HepG2 (cell line): ENCODE results near the gene MXD3. TPM values are rescaled to one million over a fixed set of nuclear protein-coding genes. Genes with fewer than 3 reads are reported as not detected.

Source experiments
- ATAC-seq: fragments of 200-7000 bp; cut with Tn5 transposase; 3 replicates; pipeline ENCODE4 v1.9.1; 2020; ENCODE audit warnings: mild to moderate bottlenecking, moderate library complexity
- BruUV-seq: library from RNA; stranded (reverse); fragments of 400-500 nt; replicated peaks from 2 replicates; lab custom pipeline; 2021; lab: Mats Ljungman, UMichigan
- CTCF ChIA-PET: fragments of 300-600 bp; formaldehyde crosslinking; extraction: SDS; loops from one replicate; lab custom pipeline; 2021; ENCODE audit warnings: low total read pairs, inconsistent platforms, low intra/inter-chr PET ratio; lab: Yijun Ruan, JAX
- POLR2A ChIA-PET: fragments of 350-600 bp; sonication (Branson Sonifier 250); formaldehyde crosslinking; loops from one replicate; lab custom pipeline; 2020; ENCODE audit warnings: antibody characterized with exemption, inconsistent platforms; lab: Yijun Ruan, JAX
- DNase-seq: peaks from one replicate; pipeline ENCODE4 v3.0.0-alpha.2; 2015; ENCODE audit warnings: low spot score
- FAIRE-seq: peaks from 3 replicates; lab custom pipeline; 2011; peaks lifted over from hg19 to GRCh38; lab: Jason Lieb, UNC
- H2AFZ ChIP-seq: one replicate; pipeline ENCODE4 v1.6.1; 2011; ENCODE audit warnings: low read length, inconsistent platforms
- H3K27ac ChIP-seq: fragments of 300-600 bp; 3 replicates; pipeline ENCODE4 v1.8.0; 2011; ENCODE audit warnings: mixed run types, mild to moderate bottlenecking, mixed read lengths, low read length, inconsistent platforms; ENCODE audit not compliant: insufficient read depth; ENCODE audit errors: extremely low read length
- H3K27me3 ChIP-seq, 2 experiments: fragments of 200-600 bp in 1 of 2; 2 replicates in 1 of 2; 3 replicates in 1 of 2; pipeline versions ENCODE4 v1.6.0 to v1.8.0; 2011; ENCODE audit warnings: low read length in 2 of 2, mild to moderate bottlenecking in 2 of 2, moderate library complexity in 2 of 2, inconsistent platforms in 1 of 2; ENCODE audit not compliant: insufficient read depth in 2 of 2, control insufficient read depth in 1 of 2
- H3K36me3 ChIP-seq, 2 experiments: fragments of 200-600 bp in 1 of 2; replicated peaks in 1 of 2; 2 replicates in 1 of 2; 3 replicates in 1 of 2; pipeline versions ENCODE4 v1.5.1 to v1.8.0; 2011; ENCODE audit warnings: low read length in 2 of 2, inconsistent platforms in 1 of 2; ENCODE audit not compliant: insufficient read depth in 2 of 2, control insufficient read depth in 1 of 2
- H3K4me1 ChIP-seq: 2 replicates; pipeline ENCODE4 v1.5.1; 2012; ENCODE audit warnings: low read length, inconsistent platforms; ENCODE audit not compliant: insufficient read depth
- H3K4me2 ChIP-seq: 2 replicates; pipeline ENCODE4 v1.6.0; 2011; ENCODE audit warnings: low read depth, low read length, inconsistent platforms
- H3K4me3 ChIP-seq, 3 experiments: fragments of 200-600 bp in 1 of 3; sonication (generic), shearing (Covaris generic) in 1 of 3; replicated peaks in 1 of 3; 2 replicates each; pipeline ENCODE4 v1.5.1; 2011 to 2016; ENCODE audit warnings: low read length in 3 of 3, inconsistent platforms in 2 of 3, low read depth in 2 of 3, mild to moderate bottlenecking in 2 of 3, control low read depth in 1 of 3, mixed read lengths in 1 of 3; ENCODE audit not compliant: insufficient read depth in 1 of 3
- H3K79me2 ChIP-seq: one replicate; pipeline ENCODE4 v1.6.1; 2011; ENCODE audit warnings: low read length, inconsistent platforms; ENCODE audit not compliant: insufficient read depth
- H3K9ac ChIP-seq: 2 replicates; pipeline ENCODE4 v1.6.0; 2011; ENCODE audit warnings: mild to moderate bottlenecking, low read depth, low read length, inconsistent platforms; ENCODE audit not compliant: insufficient read depth
- H3K9me3 ChIP-seq: 2 replicates; pipeline ENCODE4 v1.5.1; 2012; ENCODE audit warnings: mild to moderate bottlenecking, low read length
- H4K20me1 ChIP-seq: 2 replicates; pipeline ENCODE4 v1.6.0; 2011; ENCODE audit warnings: inconsistent platforms, mild to moderate bottlenecking, low read length, moderate library complexity; ENCODE audit not compliant: insufficient read depth
- ATAD3A ChIP-seq: sonication (generic); formaldehyde crosslinking; IDR thresholded peaks from 2 replicates; pipeline ENCODE4 v1.4.0; 2020; ENCODE audit warnings: missing genetic modification reagents
- HMG20B ChIP-seq: conservative IDR thresholded peaks from 2 replicates; pipeline ENCODE4 v1.6.1; 2016; ENCODE audit warnings: missing genetic modification reagents, missing compliant biosample characterization
- HMGA1 ChIP-seq: sonication (generic); formaldehyde crosslinking; conservative IDR thresholded peaks from 2 replicates; pipeline ENCODE4 v1.4.0; 2020; ENCODE audit warnings: missing genetic modification reagents
- JUNB ChIP-seq: sonication (generic); formaldehyde crosslinking; IDR thresholded peaks from 2 replicates; pipeline ENCODE4 v1.8.0; 2022; ENCODE audit warnings: missing genetic modification reagents, mild to moderate bottlenecking, borderline replicate concordance
- NFYC ChIP-seq: IDR thresholded peaks from 2 replicates; pipeline ENCODE4 v1.6.1; 2016; ENCODE audit warnings: missing genetic modification reagents, missing compliant biosample characterization
- RCOR2 ChIP-seq: IDR thresholded peaks from 2 replicates; pipeline ENCODE4 v1.6.1; 2016; ENCODE audit warnings: missing biosample characterization, missing genetic modification reagents
- SMARCC2 ChIP-seq: fragments of 450-650 bp; IDR thresholded peaks from 2 replicates; pipeline ENCODE4 v1.6.1; 2017; ENCODE audit warnings: antibody characterized with exemption, mild to moderate bottlenecking
- TCF7L2 ChIP-seq: IDR thresholded peaks from 2 replicates; pipeline ENCODE4 v1.6.1; 2011; ENCODE audit warnings: mild to moderate bottlenecking, low read depth, low read length, moderate library complexity
- U2AF2 ChIP-seq: fragments of 200-400 bp; formaldehyde crosslinking; IDR thresholded peaks from 2 replicates; pipeline ENCODE4 v1.6.1; 2017; ENCODE audit warnings: low read depth, mild to moderate bottlenecking, low read length
- ZNF24 ChIP-seq: fragments of 450-650 bp; IDR thresholded peaks from 2 replicates; pipeline ENCODE4 v1.6.1; 2017; ENCODE audit warnings: antibody characterized with exemption, mild to moderate bottlenecking
- ZNF510 ChIP-seq: sonication (generic); formaldehyde crosslinking; IDR thresholded peaks from 2 replicates; pipeline ENCODE4 v1.4.0; 2020; ENCODE audit warnings: low read depth, mild to moderate bottlenecking, missing genetic modification reagents
- ZNF720 ChIP-seq: sonication (generic); formaldehyde crosslinking; IDR thresholded peaks from 2 replicates; pipeline ENCODE4 v1.4.0; 2020; ENCODE audit warnings: missing genetic modification reagents
- ZNF816 ChIP-seq: sonication (generic); formaldehyde crosslinking; IDR thresholded peaks from 2 replicates; pipeline ENCODE4 v1.8.0; 2022; ENCODE audit warnings: missing genetic modification reagents, mild to moderate bottlenecking, borderline replicate concordance
- ZNF83 ChIP-seq: sonication (generic); formaldehyde crosslinking; IDR thresholded peaks from 2 replicates; pipeline ENCODE4 v1.4.0; 2020; ENCODE audit warnings: missing genetic modification reagents, mild to moderate bottlenecking, borderline replicate concordance
- ZSCAN29 ChIP-seq: sonication (generic); formaldehyde crosslinking; conservative IDR thresholded peaks from 2 replicates; pipeline ENCODE4 v1.4.0; 2020; ENCODE audit warnings: mild to moderate bottlenecking, missing genetic modification reagents
- WGBS: methylation state at CpG from one replicate; pipeline ENCODE4 v1.1.6; 2017; ENCODE audit warnings: low lambda C conversion rate; 5-methylcytosine and 5-hydroxymethylcytosine counted together
- in situ Hi-C: cut with HindIII; loops from 2 replicates; pipeline ENCODE4 v1.10.0; 2017; ENCODE audit warnings: low pct_unique_long_range_greater_than_20kb; ENCODE audit not compliant: extremely low pct_ligation_motif_present
- intact Hi-C: fragments of 100-400 bp; cut with micrococcal nuclease; formaldehyde crosslinking; loops from one replicate; pipeline ENCODE4 v1.10.0; 2022; ENCODE audit not compliant: unreplicated experiment
- polyA plus RNA-seq, 8 experiments: library from polyadenylated mRNA; depleted of rRNA in 3 of 8; stranded (reverse) in 7 of 8; unstranded in 1 of 8; fragments of >200 nt; fragmentation: Illumina TruSeq in 4 of 8; extraction: Trizol in 4 of 8; gene quantifications; 2 replicates each; pipeline versions ENCODE4 v1.2.1 to v1.2.3, GENCODE V29; 2011 to 2016; ENCODE audit warnings: low read depth in 4 of 8, missing spikeins in 1 of 8, mixed read lengths in 1 of 8; ENCODE audit not compliant: insufficient read depth in 1 of 8
- total RNA-seq, 5 experiments: library from RNA; depleted of rRNA; stranded (reverse); fragments of >200 nt; fragmentation: Illumina TruSeq; extraction: Trizol; gene quantifications; 2 replicates each; pipeline ENCODE4 v1.2.3, GENCODE V29; 2016; ENCODE audit warnings: low read depth in 1 of 5
- TF ChIP-seq, protein P1 (sequence below): sonication (generic); formaldehyde crosslinking; IDR thresholded peaks from 2 replicates; pipeline ENCODE4 v1.9.0; 2022; ENCODE audit warnings: missing genetic modification reagents, mild to moderate bottlenecking, borderline replicate concordance
- TF ChIP-seq, protein P2 (sequence below): sonication (generic); formaldehyde crosslinking; IDR thresholded peaks from 2 replicates; pipeline ENCODE4 v1.4.0; 2020; ENCODE audit warnings: missing genetic modification reagents, mild to moderate bottlenecking, borderline replicate concordance
- TF ChIP-seq, protein P3 (sequence below): sonication (generic); formaldehyde crosslinking; IDR thresholded peaks from 2 replicates; pipeline ENCODE4 v1.5.0; 2020; ENCODE audit warnings: missing genetic modification reagents
- TF ChIP-seq, protein P4 (sequence below): sonication (generic); formaldehyde crosslinking; IDR thresholded peaks from 2 replicates; pipeline ENCODE4 v1.8.0; 2022; ENCODE audit warnings: missing genetic modification reagents, low read depth, mild to moderate bottlenecking, borderline replicate concordance

Gene MXD3
- total and polyA plus RNA-seq, 2 of the 13 experiments (the other 11 are each of a cell fraction or from before 2014, with no cell fraction given): 10.5 to 12.8 TPM

GRCh38 chr5:177357146-177357458, 45.4 kb upstream of the MXD3 start:
- ChIA-PET POLR2A (interaction anchor here (1.6 to 6.5 kb wide), 2 partner anchors 9 to 22 kb away, joined by 12 to 77 read pairs; no protein-coding TSS in a partner anchor), CTCF (no interaction called here)
- Histone ChIP-seq H3K4me2 (no peak overlapping the region), H3K4me3 (no peak overlapping the region), H3K36me3 (no peaks in the 10 kb centered on the region), H3K79me2 (no peaks in the 10 kb centered on the region), H3K9ac (no peak overlapping the region), H2AFZ (no peak overlapping the region), H3K4me1 (peaks cover 98% of the 10 kb centered on the region), H3K27ac (no peak overlapping the region), H3K27me3 (peaks cover 0 to 18% of the 10 kb centered on the region in 2 experiments; a peak in 4 of 5 replicates), H4K20me1 (no peaks in the 10 kb centered on the region), H3K9me3 (no peaks in the 10 kb centered on the region)
- no peak for DNase-seq
- in situ Hi-C loops (loop anchor here (25.0 kb wide), 1 partner anchor 820 kb away; the partner anchor contains the start of genes CDHR2 and RNF44), intact Hi-C loops (no loop called here)
- FAIRE-seq: no peak
- WGBS: 85% methylated on average over 5 of the region's 5 CpGs
- BruUV-seq: no TSS peak
- ATAC-seq: no peak
- TF ChIP-seq JUNB (CRISPR knock-in tag): no peak
- no peak for TF ChIP-seq HMGA1
- no peak for TF ChIP-seq HMG20B (CRISPR knock-in tag)
- TF ChIP-seq TCF7L2: no peak
- TF ChIP-seq ZNF83 (CRISPR knock-in tag): no peak
- no peak for TF ChIP-seq ZNF816 (CRISPR knock-in tag)
- no peak for TF ChIP-seq RCOR2 (CRISPR knock-in tag)
- TF ChIP-seq, protein P1, sequence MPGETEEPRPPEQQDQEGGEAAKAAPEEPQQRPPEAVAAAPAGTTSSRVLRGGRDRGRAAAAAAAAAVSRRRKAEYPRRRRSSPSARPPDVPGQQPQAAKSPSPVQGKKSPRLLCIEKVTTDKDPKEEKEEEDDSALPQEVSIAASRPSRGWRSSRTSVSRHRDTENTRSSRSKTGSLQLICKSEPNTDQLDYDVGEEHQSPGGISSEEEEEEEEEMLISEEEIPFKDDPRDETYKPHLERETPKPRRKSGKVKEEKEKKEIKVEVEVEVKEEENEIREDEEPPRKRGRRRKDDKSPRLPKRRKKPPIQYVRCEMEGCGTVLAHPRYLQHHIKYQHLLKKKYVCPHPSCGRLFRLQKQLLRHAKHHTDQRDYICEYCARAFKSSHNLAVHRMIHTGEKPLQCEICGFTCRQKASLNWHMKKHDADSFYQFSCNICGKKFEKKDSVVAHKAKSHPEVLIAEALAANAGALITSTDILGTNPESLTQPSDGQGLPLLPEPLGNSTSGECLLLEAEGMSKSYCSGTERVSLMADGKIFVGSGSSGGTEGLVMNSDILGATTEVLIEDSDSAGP (CRISPR knock-in tag): no peak
- TF ChIP-seq ATAD3A: no peak
- TF ChIP-seq, protein P2, sequence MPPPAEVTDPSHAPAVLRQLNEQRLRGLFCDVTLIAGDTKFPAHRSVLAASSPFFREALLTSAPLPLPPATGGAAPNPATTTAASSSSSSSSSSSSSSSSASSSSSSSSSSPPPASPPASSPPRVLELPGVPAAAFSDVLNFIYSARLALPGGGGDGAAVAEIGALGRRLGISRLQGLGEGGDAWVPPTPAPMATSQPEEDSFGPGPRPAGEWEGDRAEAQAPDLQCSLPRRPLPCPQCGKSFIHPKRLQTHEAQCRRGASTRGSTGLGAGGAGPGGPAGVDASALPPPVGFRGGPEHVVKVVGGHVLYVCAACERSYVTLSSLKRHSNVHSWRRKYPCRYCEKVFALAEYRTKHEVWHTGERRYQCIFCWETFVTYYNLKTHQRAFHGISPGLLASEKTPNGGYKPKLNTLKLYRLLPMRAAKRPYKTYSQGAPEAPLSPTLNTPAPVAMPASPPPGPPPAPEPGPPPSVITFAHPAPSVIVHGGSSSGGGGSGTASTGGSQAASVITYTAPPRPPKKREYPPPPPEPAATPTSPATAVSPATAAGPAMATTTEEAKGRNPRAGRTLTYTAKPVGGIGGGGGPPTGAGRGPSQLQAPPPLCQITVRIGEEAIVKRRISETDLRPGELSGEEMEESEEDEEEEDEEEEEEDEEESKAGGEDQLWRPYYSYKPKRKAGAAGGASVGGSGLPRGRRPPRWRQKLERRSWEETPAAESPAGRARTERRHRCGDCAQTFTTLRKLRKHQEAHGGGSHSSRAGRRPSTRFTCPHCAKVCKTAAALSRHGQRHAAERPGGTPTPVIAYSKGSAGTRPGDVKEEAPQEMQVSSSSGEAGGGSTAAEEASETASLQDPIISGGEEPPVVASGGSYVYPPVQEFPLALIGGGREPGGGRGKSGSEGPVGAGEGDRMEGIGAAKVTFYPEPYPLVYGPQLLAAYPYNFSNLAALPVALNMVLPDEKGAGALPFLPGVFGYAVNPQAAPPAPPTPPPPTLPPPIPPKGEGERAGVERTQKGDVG (CRISPR knock-in tag): no peak
- no peak for TF ChIP-seq NFYC
- TF ChIP-seq, protein P3, sequence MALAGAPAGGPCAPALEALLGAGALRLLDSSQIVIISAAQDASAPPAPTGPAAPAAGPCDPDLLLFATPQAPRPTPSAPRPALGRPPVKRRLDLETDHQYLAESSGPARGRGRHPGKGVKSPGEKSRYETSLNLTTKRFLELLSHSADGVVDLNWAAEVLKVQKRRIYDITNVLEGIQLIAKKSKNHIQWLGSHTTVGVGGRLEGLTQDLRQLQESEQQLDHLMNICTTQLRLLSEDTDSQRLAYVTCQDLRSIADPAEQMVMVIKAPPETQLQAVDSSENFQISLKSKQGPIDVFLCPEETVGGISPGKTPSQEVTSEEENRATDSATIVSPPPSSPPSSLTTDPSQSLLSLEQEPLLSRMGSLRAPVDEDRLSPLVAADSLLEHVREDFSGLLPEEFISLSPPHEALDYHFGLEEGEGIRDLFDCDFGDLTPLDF (CRISPR knock-in tag): no peak
- no peak for TF ChIP-seq SMARCC2
- no peak for TF ChIP-seq ZSCAN29 (CRISPR knock-in tag)
- no peak for TF ChIP-seq U2AF2
- TF ChIP-seq, protein P4, sequence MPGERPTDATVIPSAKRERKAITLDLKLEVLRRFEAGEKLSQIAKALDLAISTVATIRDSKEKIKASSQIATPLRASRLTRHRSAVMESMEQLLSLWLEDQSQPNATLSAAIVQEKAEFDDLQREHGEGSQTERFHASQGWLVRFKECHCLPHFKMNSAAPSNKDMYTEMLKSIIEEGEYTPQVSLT: no peak
- no peak for TF ChIP-seq ZNF720
- TF ChIP-seq ZNF510: no peak
- no peak for TF ChIP-seq ZNF24
